ENCODE data around the gene PXMP4. TPM values are rescaled to one million over a fixed set of nuclear protein-coding genes. Genes with fewer than 3 reads are reported as not detected.

PXMP4 gene
- total RNA-seq, 1 experiment from 2014 or later: 19.1 TPM

- Histone ChIP-seq H2AFZ (no peak overlapping the region), H3K27me3 (ENCODE audit: insufficient read depth, low read depth) (no peaks in the 10 kb centered on the region), H4K20me1 (ENCODE audit: insufficient read depth) (no peaks in the 10 kb centered on the region), H3K4me3 (no peak overlapping the region; the same call in 1 of the 2 replicates), H3K9me3 (ENCODE audit: insufficient read depth, low read depth) (no peaks in the 10 kb centered on the region), H3F3A (ENCODE audit: insufficient read depth, low read depth) (peaks cover 43% of the 10 kb centered on the region), H3K9me2 (ENCODE audit: insufficient read depth) (no peaks in the 10 kb centered on the region), H3K36me3 (ENCODE audit: low read depth) (0 out of 2 replicates have a peak, but pooled peaks cover 6% of the 10 kb centered on the region), H3K4me2 (peak overlapping the region; percentile 84), H3K27ac (no peak overlapping the region), H3K4me1 (replicated peaks; ENCODE audit: insufficient read depth) (peaks cover 27% of the 10 kb centered on the region; the same call in 1 of the 2 replicates), H3K79me2 (ENCODE audit: low read depth) (peaks cover 38% of the 10 kb centered on the region)
- TF ChIP-seq EZH2 (IDR thresholded peaks at IDR 0.05; ENCODE audit: low read depth) (no peak), CTCF (conservative IDR thresholded peaks at IDR 0.05) (no peak)
- CTCF ChIA-PET: no interaction called here
- intact Hi-C loops (cut with micrococcal nuclease; ENCODE audit: unreplicated experiment): loop anchor here (5.0 kb wide), 1 partner anchor 61 kb away; the partner anchor contains the start of gene ZNF341
- BruUV-seq (replicated peaks): no TSS peak
- DNase-seq: no peak
- POLR2A ChIA-PET (ENCODE audit: unreplicated experiment): interaction anchor here (0.6 kb wide), 1 partner anchor 394 kb away, joined by 12 read pairs; no protein-coding TSS in a partner anchor
Measured at GRCh38 chr20:33671573-33672288, 48.4 kb downstream of the PXMP4 start.

- POLR2A ChIA-PET (ENCODE audit: unreplicated experiment): interaction anchor here (0.6 kb wide), 1 partner anchor 395 kb away, joined by 12 read pairs; no protein-coding TSS in a partner anchor
- Histone ChIP-seq H3K4me3 (no peak overlapping the region), H3K4me1 (replicated peaks; ENCODE audit: insufficient read depth) (peaks cover 32% of the 10 kb centered on the region; the same call in 1 of the 2 replicates), H2AFZ (no peak overlapping the region), H3F3A (ENCODE audit: insufficient read depth, low read depth) (peaks cover 49% of the 10 kb centered on the region), H4K20me1 (ENCODE audit: insufficient read depth) (no peaks in the 10 kb centered on the region), H3K27ac (no peak overlapping the region), H3K9me2 (ENCODE audit: insufficient read depth) (no peaks in the 10 kb centered on the region), H3K79me2 (ENCODE audit: low read depth) (peaks cover 38% of the 10 kb centered on the region), H3K4me2 (no peak overlapping the region), H3K9me3 (ENCODE audit: insufficient read depth, low read depth) (no peaks in the 10 kb centered on the region), H3K36me3 (ENCODE audit: low read depth) (0 out of 2 replicates have a peak, but pooled peaks cover 6% of the 10 kb centered on the region), H3K27me3 (ENCODE audit: insufficient read depth, low read depth) (no peaks in the 10 kb centered on the region)
- CTCF ChIA-PET: interaction anchor here (0.6 kb wide), 1 partner anchor 13 kb away, joined by 3 read pairs; no protein-coding TSS in a partner anchor
- TF ChIP-seq EZH2 (IDR thresholded peaks at IDR 0.05; ENCODE audit: low read depth) (no peak), CTCF (conservative IDR thresholded peaks at IDR 0.05) (no peak)
- DNase-seq: no peak
- BruUV-seq (replicated peaks): no TSS peak
- intact Hi-C loops (cut with micrococcal nuclease; ENCODE audit: unreplicated experiment): loop anchor here (5.0 kb wide), 1 partner anchor 61 kb away; the partner anchor contains the start of gene ZNF341
Measured at GRCh38 chr20:33670715-33671499, 49.2 kb downstream of the PXMP4 start.

- Histone ChIP-seq H3K27me3 (ENCODE audit: insufficient read depth, low read depth) (no peaks in the 10 kb centered on the region), H3K36me3 (ENCODE audit: low read depth) (0 out of 2 replicates have a peak, but pooled peaks cover 6% of the 10 kb centered on the region), H3F3A (ENCODE audit: insufficient read depth, low read depth) (peaks cover 48% of the 10 kb centered on the region), H3K79me2 (ENCODE audit: low read depth) (peaks cover 38% of the 10 kb centered on the region), H3K9me2 (ENCODE audit: insufficient read depth) (no peaks in the 10 kb centered on the region), H4K20me1 (ENCODE audit: insufficient read depth) (no peaks in the 10 kb centered on the region), H3K4me1 (replicated peaks; ENCODE audit: insufficient read depth) (peaks cover 38% of the 10 kb centered on the region; the same call in 1 of the 2 replicates), H3K4me2 (no peak overlapping the region), H3K9me3 (ENCODE audit: insufficient read depth, low read depth) (no peaks in the 10 kb centered on the region), H3K4me3 (no peak overlapping the region), H2AFZ (no peak overlapping the region), H3K27ac (no peak overlapping the region)
- TF ChIP-seq EZH2 (IDR thresholded peaks at IDR 0.05; ENCODE audit: low read depth) (no peak), CTCF (conservative IDR thresholded peaks at IDR 0.05) (no peak)
- ChIA-PET CTCF (interaction anchor here (0.6 kb wide), 1 partner anchor 13 kb away, joined by 3 read pairs; no protein-coding TSS in a partner anchor), POLR2A (ENCODE audit: unreplicated experiment) (no interaction called here)
- no TSS peak for BruUV-seq (replicated peaks)
- DNase-seq: no peak
- intact Hi-C loops (cut with micrococcal nuclease; ENCODE audit: unreplicated experiment): loop anchor here (5.0 to 10.0 kb wide), 4 partner anchors 62 to 397 kb away; partner anchors contain the start of genes RALY and ZNF341
Measured at GRCh38 chr20:33669873-33670640, 50.1 kb downstream of the PXMP4 start.

Measured in PC-9 (cell line).